Measurements from ENCODE around the gene MRTFA.
A peak's percentile ranks its signal among the peaks of the same experiment; 100 is the strongest.

MRTFA gene

DNA sequence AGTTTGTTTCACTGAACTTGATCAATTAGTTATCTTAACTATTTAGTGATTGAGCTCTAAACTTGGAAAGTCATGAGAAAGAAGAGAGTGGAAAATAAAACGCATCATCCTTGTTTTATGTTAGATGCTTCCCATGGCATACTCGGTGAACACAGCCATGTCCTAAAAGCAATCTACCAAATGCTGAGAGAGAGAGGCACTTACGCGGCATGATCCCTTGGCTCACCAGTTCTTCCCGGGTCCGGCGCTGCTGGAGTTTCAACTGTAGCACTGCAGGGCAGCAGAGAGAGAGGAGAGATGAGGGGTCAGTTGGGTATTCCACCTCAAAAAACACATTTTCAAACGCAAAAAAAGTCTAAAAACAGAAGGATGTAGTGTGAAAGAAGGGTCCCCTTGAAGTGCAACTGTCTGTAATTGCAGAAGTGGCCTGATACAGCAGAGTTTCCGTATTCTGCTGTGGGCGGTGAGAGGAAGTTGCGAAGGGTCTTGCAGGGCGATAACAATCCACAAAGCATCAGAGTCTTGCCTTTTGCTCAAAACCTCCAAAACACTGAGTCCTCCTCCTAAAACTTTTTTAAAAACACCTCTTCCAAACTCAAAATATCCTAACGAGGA, 173.4 kb downstream of the MRTFA start:
- DNase-seq (ENCODE audit: low read depth), result peak; percentile 22

GRCh38 chr22:40462195-40462984, 174.1 kb downstream of the MRTFA start:
- no peak for DNase-seq (ENCODE audit: low read depth)

DNA sequence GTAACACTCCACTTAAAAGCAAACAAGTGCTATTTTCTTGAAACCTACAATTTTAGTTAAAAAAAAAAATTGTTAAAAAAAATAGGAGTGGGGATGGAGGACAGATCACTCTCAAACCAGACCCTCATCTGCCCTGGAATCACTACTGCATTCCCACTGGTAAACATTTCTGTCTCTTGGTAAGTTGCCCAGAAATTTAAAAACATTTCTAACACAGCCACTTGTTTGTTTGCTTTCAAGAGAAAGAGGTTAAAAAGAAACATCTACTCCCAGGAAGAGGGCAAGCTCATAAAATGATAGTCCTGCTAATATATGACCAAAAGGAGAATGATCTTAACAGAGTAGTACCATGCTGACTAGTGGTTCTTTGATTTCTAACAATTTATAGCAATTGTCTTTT, 182.8 kb downstream of the MRTFA start:
- DNase-seq (ENCODE audit: low read depth), result no peak

DNA sequence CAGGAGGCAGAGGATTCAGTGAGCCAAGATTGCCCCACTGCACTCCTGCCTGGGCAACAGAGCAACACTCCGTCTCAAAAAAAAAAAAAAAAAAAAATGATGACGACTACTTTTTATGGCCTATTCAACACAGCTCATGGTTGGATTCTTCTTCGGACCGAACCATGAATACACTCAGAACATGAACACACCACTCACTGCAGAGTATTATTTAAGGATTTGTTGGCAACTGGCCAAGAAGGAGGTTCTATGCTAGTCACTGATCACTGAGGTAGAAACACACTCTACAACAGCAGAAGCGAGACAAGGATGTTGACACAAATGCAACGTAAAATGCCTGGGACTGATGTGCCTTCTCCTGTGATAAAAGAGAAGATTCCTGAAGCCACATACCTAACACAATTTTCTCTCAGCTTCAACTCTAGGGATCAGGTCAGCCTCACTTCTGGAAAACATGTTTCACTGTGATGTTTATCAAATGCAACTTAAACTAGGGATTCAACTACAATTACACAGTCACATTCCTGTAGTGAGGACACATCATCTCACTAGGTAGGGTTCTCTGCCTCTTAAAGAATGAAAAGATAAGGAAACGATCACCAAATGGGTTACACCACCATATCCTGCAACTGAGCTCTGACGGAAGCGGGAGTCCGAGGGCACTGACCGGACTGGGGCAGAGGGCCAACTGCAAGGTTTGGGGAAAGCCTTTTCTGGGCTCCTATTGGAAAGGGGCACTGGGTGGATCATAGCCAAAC, 183.6 kb downstream of the MRTFA start:
- no peak for DNase-seq (ENCODE audit: low read depth)

DNA sequence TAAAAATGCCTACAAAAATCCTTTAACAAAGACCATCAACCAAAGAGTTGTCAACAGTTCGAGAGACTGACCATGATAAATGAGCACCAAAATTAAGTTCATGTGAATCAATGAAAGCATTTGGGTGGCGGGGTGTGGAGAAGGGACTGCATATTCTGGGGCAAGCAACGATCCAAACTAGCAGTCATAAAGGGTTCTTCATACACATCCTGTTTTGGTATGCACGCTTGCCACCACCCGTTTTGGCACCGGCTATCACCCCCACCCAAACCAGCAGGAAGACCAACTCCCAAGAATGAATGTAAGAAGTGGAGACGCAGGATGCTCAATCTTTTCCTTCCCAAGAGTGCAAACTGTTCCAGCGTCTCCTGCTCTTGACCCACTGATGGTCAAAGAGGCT, 185.3 kb downstream of the MRTFA start:
- no peak for DNase-seq (ENCODE audit: low read depth)

DNA sequence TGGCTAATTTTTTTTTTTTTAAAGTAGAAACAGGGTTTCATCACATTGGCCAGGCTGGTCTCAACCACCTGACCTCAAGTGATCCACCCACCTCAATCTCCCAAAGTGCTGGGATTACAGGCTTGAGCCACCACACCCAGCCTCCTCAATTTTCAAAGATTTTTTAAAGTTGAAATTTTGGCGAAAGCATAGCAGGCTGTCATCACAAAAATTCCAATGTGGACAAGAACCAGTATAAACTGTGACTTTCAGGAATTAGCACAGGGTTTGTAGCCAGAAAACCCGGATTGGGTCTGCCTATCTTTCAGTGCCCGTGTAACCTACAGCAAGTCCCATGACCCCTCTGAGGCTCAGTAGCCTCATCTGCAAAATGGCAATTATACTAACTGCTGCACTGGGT, 185.9 kb downstream of the MRTFA start:
- no peak for DNase-seq (ENCODE audit: low read depth)

- DNase-seq (ENCODE audit: low read depth), result no peak
These were observed 186.9 kb downstream of the MRTFA start for GRCh38 chr22:40449676-40450035.

GRCh38 chr22:40446203-40446602, 190.3 kb downstream of the MRTFA start:
- no peak for DNase-seq (ENCODE audit: low read depth)

DNA sequence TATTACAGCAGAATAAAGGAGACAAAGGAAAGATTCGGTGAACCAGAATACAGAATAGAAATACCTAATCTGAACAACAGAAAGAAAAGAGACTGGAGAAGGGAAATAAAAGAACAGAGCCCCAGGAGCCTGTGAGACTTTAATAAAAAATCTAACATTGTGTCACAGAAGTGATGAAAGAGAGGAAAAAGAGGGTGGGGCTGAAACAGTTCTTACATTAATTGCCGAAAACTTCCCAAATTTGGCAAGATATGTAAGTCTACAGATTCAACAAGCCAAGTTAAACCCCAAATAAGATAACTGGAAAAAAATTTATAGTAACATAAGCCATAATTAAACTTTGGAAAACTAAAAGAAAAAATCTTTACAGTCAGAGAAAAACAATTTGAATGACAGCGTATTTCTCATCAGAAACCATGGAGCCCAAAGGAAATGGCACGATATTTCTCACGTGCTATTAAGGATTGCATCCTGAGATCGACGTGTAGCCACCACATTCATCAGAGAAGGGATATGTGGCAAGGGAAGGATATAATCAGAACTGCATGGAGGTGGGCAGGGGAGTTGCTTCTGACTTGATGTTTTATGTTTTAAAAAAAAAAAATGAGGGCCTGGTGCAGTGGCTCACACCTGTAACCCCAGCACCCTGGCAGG, 192.2 kb downstream of the MRTFA start:
- DNase-seq (ENCODE audit: low read depth), result no peak

DNA sequence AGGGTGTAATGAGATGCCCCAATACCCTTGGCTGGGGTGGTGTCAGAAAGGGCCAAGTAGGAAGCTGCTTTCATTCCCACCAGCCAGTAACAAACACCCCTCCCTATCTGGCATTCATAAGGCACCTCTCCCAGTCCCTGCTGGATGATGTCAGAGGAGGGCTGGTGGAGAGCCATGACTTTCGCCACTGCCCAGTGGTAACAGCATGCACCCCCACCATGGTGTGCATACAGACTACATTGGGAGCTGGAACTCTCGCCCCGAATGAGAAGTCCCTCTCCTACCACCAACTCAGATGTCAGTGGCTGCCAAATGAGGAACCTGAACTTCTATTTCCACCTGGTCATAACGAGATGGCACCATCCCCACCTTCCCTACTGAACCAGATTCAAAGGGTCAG, 192.8 kb downstream of the MRTFA start:
- DNase-seq (ENCODE audit: low read depth), result no peak

DNA sequence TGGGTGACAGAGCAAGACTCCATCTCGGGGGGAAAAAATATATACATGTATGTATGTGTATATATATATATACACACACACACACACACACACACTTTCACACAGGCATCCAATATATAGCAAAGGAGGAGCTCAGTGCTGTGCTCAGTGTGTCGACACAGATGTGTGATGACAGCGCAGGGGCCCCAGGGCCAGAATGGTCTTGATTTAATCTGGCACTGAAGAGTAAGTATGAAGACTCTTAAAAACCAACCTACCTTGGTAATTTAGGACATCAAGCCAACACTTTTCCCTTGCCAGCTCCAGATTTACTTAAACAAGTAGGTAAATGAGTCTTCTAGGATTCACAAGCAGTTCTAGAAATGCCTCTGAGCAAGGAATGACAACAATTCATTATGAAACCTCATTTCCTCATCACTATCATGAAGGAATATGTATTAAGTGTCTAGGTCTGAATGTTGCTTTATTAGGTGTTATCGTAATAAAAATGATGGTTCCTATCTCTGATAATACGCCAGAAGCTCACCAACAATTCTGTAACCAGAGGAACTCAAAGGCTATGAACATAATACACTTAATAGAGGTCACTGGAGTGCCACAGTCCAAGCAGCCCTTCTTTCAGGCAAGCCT, 194.6 kb downstream of the MRTFA start:
- DNase-seq (ENCODE audit: low read depth), result no peak

- DNase-seq (ENCODE audit: low read depth), result no peak
These were observed 199.8 kb downstream of the MRTFA start for GRCh38 chr22:40436505-40437431.

- DNase-seq (ENCODE audit: low read depth), result no peak
These were observed 201.8 kb downstream of the MRTFA start for GRCh38 chr22:40434745-40435144.

DNA sequence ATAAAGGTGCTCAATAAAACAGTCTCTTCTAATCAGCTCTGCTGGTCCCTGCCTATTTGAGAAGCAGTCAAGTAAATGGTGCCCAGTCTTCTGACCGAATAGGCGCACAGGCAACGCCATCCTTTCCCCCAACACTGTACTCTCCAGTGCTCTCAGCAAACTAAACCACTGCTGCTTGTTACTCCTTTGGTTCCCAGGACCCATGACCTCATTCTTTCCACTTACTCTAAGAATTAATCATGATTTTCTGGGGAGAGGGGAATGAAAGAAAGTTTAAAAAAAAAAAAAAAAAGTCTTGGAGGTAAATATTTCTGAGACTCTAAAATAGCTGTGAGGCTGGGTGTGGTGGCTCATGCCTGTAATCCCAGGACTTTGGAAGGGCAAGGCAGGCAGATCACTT, 202.4 kb downstream of the MRTFA start:
- no peak for DNase-seq (ENCODE audit: low read depth)

GRCh38 chr22:40433416-40434090, 203.0 kb downstream of the MRTFA start:
- DNase-seq (ENCODE audit: low read depth), result no peak

DNA sequence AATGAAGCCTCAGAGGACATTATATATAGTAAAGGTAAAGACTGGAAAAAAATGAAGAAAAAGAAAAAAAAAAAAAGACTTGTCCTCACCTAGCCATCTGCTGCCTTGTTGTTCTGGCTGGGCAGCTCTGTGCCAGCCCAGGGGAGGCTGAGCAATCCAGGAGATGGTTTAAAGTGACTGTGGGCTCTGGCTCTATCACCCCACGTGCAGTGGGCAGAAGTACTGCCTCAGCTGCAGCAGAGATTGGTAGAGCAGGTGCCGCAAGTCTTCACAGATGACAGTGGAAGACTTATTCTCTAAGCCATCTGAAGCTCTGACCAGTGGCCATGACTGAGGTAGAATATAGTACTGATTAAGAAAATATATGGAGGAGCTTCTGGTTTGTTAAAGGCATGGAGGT, 203.9 kb downstream of the MRTFA start:
- no peak for DNase-seq (ENCODE audit: low read depth)

- no peak for DNase-seq (ENCODE audit: low read depth)
These were observed 204.4 kb downstream of the MRTFA start for GRCh38 chr22:40432157-40432556.

- no peak for DNase-seq (ENCODE audit: low read depth)
These were observed 205.5 kb downstream of the MRTFA start for GRCh38 chr22:40430991-40431390.

DNA sequence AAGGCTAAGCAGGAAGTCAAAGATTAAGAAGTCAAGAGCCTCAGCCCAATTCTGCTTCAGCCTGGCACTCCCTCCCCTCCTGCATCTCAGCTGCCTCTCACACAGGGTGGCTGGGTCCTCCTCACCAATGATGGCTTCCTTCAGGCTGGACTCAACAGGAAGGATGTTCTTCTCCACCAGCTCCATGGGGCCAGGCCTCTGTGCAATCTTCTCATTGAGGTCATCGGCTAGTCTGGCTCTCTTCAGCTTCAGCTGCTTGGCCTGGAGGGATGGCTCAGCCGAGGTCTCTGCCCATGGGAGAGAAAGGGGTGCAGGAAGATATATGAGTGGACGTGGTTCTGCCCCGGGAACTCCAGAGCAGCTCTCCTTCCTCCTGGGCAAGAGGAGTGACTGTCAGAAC, 207.0 kb downstream of the MRTFA start:
- no peak for DNase-seq (ENCODE audit: low read depth)

DNA sequence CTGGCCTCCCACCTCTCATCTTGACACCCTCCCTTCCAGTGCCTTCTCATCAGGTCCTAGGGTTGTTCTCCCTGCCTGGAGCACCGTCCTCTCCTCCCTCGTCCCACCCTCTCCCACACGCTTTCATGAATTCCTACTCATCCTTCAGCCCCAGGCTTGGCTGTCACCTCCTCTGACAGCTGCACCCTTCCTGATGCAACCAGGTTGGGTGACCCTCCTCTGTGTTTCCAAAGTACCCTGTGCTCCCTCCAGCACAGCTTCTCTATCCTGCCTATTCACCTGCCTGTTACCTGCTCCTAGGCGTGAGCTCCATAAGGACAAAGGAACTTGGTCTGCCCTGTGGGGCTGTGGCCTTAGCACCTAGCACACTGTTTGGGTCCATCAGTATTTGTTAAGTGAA, 207.7 kb downstream of the MRTFA start:
- DNase-seq (ENCODE audit: low read depth), result no peak

All from activated T-helper 1 cell treated with Interleukin-2 at 50 U/mL for 16 hours (primary cell).